GM18867 (cell line): ENCODE results near the gene PASK.

ENCODE experiments used
- ATAC-seq: cut with Tn5 transposase; IDR thresholded peaks from one replicate; pipeline ENCODE4 v1.9.1; 2021; ENCODE audit warnings: mild to moderate bottlenecking, moderate library complexity; ENCODE audit not compliant: unreplicated experiment

Gene PASK

GRCh38 chr2:241148239-241148638, 1.0 kb downstream of the PASK start:
- ATAC-seq: no peak

- no peak for ATAC-seq
Observed at GRCh38 chr2:241147336-241147735, 1.9 kb downstream of the PASK start.

- ATAC-seq: no peak
Observed at GRCh38 chr2:241146286-241146685, 3.0 kb downstream of the PASK start.

- ATAC-seq: no peak
Observed at GRCh38 chr2:241142593-241142992, 6.7 kb downstream of the PASK start.

GRCh38 chr2:241142063-241142462, 7.2 kb downstream of the PASK start:
- ATAC-seq: no peak

- no peak for ATAC-seq
Observed at GRCh38 chr2:241141214-241141770, 8.0 kb downstream of the PASK start.

- no peak for ATAC-seq
Observed at GRCh38 chr2:241140445-241140840, 8.8 kb downstream of the PASK start.

GRCh38 chr2:241139531-241140444, 9.5 kb downstream of the PASK start:
- no peak for ATAC-seq

GRCh38 chr2:241138471-241138870, 10.8 kb downstream of the PASK start:
- no peak for ATAC-seq

GRCh38 chr2:241137276-241138190, 11.7 kb downstream of the PASK start:
- ATAC-seq: no peak

- no peak for ATAC-seq
Observed at GRCh38 chr2:241136661-241137260, 12.5 kb downstream of the PASK start.

- ATAC-seq: no peak
Observed at GRCh38 chr2:241136191-241136590, 13.1 kb downstream of the PASK start.

GRCh38 chr2:241135737-241136136, 13.5 kb downstream of the PASK start:
- ATAC-seq: no peak

GRCh38 chr2:241134711-241135110, 14.6 kb downstream of the PASK start:
- ATAC-seq: no peak

- no peak for ATAC-seq
Observed at GRCh38 chr2:241133436-241133820, 15.8 kb downstream of the PASK start.

- no peak for ATAC-seq
Observed at GRCh38 chr2:241132538-241133435, 16.5 kb downstream of the PASK start.

GRCh38 chr2:241131531-241131930, 17.7 kb downstream of the PASK start:
- ATAC-seq: no peak

GRCh38 chr2:241130316-241130715, 19.0 kb downstream of the PASK start:
- no peak for ATAC-seq

- no peak for ATAC-seq
Observed at GRCh38 chr2:241129086-241129871, 20.0 kb downstream of the PASK start.
